NCI-H2029 treated with DMSO at 0.1 percent for 48 hours (cell line): ENCODE results near the gene MS4A6A.
"Not testable (repeated sequence)": the region's sequence is repeated elsewhere in the genome, so short reads cannot be mapped to it uniquely, and the experiment has no call there.

Experiments
- DNase-seq: peaks from one replicate; lab custom pipeline; 2025; lab: John Stamatoyannopoulos, UW

MS4A6A gene

DNA sequence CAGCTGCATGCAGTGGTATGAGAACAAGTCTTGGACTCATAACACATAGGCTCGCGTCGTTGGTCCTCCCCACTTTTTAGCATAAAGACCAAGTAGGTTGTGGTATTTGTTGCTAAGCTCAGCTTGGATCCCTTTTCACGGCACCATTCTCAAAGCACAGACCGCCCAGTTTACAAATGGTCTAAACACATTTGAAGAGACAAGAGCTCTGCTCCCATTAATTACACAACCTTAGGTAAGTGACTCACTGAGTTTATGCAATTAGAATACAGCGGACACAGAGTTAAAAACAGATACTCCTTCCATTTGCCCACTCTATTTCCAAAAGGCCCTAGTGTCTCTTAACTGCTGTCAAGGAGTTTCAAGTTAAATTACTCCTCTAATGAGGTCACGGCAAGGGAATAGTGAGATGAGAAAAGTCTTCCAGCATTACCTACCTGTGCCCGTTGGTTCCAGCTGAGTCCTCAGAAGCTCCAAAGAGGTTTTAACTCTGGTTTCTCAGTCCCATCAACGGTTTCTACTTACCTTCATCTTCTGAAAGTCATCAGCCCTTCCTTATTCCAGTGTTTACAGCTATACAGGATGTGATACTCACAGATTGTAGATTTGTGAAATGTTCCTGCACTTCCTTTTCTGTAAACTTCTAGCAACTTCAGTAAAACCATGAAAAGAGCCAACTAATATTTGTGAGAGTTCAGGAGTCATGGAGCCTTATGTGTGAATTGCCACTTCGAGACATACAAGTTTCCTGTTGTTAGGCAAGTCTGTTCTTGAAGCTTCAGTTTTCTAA, at the start of gene MS4A6A:
TSS of gene MS4A6A (minus strand) at position 543 of the 790 bp plus-strand sequence. CDS start 1,356 bp downstream, outside the sequence.
- no peak for DNase-seq

- no peak for DNase-seq
These were observed 47.8 kb upstream of the MS4A6A start for GRCh38 chr11:60230681-60231080.

DNA sequence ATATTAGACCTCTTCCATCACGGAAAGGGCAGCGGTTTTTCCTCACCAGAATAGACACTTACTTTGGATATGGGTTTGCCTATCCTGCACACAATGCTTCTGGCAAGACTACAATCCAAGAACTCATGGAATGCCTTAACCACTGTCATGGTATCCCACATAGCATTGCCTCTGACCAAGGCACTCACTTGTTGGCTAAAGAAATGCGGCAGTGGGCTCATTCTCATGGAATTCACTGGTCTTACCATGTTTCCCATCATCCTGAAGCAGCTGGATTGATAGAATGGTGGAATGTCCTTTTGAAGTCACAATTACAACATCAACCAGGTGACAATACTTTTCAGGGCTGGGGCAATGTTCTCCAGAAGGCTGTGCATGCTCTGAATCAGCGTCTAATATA, 39.3 kb upstream of the MS4A6A start:
- DNase-seq = no peak

GRCh38 chr11:60221692-60222091, 38.8 kb upstream of the MS4A6A start:
- no peak for DNase-seq

DNA sequence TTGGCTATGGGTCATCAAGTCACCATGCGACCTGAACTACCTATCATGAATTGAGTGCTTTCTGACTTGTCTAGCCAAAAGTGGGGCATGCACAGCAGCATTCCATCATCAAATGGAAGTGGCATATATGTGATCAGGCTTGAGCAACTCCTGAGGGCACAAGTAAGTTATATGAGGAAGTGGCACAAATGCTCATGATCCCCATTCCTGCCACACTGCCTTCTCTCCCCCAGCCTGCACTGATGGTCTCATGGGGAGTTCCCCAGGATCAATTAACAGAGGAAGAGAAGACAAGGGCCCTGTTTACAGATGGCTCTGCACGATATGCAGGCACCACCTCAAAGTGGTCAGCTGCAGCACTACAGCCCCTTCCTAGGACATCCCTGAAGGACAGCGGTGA, 38.3 kb upstream of the MS4A6A start:
- DNase-seq = no peak

DNA sequence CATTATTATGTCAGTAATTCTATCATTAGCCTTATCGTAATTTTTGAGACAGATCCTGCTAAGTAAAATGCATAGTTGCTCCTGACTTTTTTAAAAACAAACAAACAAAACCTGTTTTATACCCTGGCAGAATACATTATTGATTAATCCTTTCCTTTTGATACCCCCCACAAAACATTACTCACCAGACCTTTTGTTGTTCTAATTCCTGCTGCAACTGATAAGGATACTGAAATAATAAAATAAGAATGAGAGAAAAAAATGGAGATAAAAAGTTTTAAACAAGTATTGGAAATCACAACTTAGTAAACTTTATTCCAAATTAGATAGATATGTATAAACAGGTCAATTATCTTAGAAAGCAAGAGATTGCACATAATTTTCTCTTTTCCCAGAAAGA, 31.5 kb upstream of the MS4A6A start:
- no peak for DNase-seq

DNA sequence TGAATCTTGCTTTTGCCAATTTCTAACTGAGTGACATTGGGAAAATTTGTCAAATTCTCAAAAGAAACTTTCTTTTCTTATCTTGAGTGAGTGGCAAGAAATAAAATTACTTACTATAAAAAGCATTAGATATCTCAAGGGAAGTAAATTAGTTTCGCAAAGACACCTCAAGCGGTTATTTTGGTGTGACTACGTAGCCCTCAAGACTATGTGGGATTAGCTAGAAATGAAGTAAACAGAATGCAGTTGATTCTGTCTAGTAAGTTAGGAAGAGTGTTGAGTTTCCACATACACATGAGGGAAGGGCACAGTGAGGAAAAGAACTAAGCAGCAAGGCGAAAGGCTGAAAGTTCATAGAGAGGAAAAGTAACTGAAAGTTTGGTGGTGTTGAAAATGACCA, 28.3 kb upstream of the MS4A6A start:
- DNase-seq = no peak

GRCh38 chr11:60209977-60210376, 27.1 kb upstream of the MS4A6A start:
- DNase-seq = no peak

DNA sequence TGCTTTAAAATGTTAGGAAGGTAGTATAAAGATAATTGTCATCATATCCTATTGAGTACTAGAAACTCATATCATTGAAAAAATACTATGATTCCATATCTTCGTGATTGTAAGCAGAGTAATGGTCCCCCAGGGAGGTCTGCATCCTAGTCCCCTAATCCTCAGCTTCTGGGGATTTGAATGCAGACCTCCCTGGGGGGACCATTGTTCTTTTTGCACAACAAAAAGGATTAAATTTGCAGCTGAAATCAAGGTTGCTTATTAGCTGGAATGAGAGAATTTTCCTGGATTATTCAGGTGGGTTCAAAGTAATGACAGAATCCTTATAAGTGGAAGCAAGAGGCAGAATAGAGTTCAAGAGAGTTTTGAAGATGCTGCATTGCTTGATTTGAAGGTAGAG, 26.1 kb upstream of the MS4A6A start:
- no peak for DNase-seq

GRCh38 chr11:60208146-60208895, 25.4 kb upstream of the MS4A6A start:
- DNase-seq = no peak

DNA sequence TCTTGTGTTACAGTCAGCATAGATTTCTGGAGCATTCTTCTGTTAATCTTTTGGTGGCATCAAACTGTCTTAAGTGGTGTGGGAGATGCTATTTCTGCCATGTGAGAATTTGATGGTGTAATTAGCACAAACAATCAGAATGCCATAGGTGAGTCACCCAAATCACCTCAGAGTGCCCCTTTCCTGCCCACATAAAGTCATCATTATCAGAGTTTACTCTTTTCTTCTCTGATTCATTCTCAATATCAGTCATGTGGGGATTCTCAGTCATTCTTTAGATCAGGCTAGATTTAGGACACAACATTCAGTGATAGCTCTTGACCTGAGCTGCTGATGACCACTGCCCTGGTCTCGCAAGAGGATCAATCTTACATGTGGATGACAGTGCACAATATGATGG, 23.7 kb upstream of the MS4A6A start:
- no peak for DNase-seq

GRCh38 chr11:60204922-60205321, 22.0 kb upstream of the MS4A6A start:
- no peak for DNase-seq

- DNase-seq = not testable (repeated sequence)
These were observed 18.5 kb upstream of the MS4A6A start for GRCh38 chr11:60201334-60201733.

GRCh38 chr11:60197442-60197841, 14.6 kb upstream of the MS4A6A start:
- DNase-seq = no peak

- DNase-seq = no peak
These were observed 13.1 kb upstream of the MS4A6A start for GRCh38 chr11:60195923-60196368.

DNA sequence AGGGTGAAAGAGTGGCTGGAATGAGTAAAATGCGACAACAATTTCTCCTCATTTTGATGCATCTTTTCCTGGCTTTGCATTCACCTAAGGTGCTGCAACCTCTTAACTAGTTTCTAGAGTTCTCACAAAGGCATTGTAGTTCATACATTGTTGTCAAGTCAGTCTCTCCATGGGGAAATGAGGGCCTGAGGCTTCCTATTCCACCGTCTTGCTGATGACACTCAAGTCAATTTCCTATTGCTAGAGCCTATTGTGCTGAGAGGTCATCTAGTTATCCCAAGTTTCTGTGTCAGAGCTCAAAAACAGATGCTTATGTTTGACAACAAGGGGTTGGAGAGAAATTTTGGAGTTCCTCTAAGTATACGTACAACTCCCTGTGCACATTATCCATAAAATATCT, 11.6 kb upstream of the MS4A6A start:
- no peak for DNase-seq

- DNase-seq = peak; percentile 44
These were observed 11.0 kb upstream of the MS4A6A start for GRCh38 chr11:60193687-60194433.

DNA sequence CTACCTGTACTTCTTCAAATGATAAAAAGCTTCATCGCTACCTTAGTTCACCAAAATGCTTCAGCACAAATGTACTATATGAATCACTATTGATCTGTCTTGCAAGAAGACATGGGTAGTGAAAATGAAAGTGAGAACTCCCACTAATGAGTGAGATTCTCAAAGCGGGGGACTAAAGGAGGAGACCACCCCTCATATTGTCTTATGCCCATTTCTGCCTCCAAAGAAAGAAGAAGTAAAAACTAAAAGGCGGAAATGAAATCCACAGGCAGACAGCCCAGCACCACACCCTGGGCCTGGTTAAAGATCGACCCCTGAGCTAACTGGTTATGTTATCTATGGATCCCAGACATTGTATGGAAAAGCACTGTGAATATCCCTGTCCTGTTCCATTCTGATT, 9.7 kb upstream of the MS4A6A start:
- not testable (repeated sequence) for DNase-seq

- not testable (repeated sequence) for DNase-seq
These were observed 5.6 kb upstream of the MS4A6A start for GRCh38 chr11:60188481-60188880.

DNA sequence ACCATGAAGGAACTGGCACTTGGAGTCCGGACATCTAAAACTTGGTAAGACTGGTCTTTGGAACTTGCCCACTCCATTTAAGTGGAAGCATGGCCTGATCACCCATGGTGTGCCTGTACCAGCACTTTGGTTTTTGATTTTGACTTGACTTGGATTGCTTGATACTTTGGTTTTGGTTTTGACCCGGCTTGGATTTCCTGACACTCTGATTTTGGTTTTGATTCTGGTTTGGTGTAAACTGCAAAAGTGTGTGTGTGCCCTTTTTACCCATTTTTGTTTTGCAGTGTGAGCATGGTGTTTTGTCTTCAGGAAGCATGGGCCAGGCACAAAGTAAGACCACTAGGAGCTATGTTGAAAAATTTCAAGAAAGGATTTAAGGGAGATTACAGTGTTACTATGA, 3.2 kb upstream of the MS4A6A start:
- not testable (repeated sequence) for DNase-seq

DNA sequence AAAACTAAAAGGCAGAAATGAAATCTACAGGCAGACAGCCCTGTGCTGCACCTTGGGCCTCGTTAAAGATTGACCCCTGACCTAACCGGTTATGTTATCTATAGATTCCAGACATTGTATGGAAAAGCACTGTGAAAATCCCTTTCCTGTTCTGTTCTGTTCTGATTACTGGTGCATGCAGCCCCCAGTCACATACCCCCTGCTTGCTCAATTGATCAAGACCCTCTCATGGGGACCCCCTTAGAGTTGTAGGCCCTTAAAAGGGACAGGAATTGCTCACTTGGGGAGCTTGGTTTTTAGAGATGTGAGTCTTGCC, 2.6 kb upstream of the MS4A6A start:
- not testable (repeated sequence) for DNase-seq

DNA sequence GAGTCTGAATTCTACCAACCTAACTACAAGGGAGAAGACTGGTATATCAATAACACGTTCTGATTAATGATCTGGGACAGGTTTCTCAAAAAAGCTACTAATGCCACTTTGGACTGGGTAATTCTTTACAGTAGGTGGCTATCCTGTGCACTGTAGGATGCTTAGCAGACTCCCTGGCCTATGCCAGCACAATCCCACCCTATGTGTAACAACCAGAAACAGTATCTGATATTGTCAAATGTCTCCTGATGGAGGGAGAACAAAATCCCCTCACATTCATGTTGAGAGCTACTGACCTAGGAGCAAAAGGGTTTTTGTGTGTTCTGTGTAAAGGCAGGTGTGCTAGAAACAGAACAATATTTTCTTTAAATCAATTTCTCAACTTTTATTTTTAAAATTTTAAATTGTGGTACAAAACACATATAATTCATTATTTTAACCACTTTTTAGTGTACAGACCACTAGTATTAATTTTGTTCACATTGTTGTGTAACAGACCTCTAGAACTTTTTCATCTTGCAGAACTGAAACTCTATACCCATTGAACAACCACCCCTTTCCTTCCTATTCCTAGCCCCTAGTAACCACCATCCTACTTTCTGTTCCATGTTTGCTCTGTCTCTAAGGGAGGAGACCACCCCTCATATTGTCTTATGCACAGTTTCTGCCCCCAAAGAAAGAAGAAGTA, 2.1 kb upstream of the MS4A6A start:
- DNase-seq = no peak
